KMS-11 (cell line): ENCODE results near the gene FAM241B.

Experiments
- H2AFZ ChIP-seq: fragments of 200-600 bp; sonication (generic); 2 replicates; pipeline ENCODE4 v1.6.1; 2016; ENCODE audit warnings: antibody characterized with exemption, mixed run types, low read depth
- H3K27ac ChIP-seq: fragments of 200-600 bp; sonication (generic); 2 replicates; pipeline ENCODE4 v1.6.1; 2016; ENCODE audit warnings: mild to moderate bottlenecking, mixed run types
- H3K27me3 ChIP-seq: fragments of 200-600 bp; sonication (generic); 2 replicates; pipeline ENCODE4 v1.6.1; 2017; ENCODE audit warnings: mild to moderate bottlenecking, low read depth, mixed run types, moderate library complexity; ENCODE audit not compliant: insufficient read depth
- H3K36me3 ChIP-seq: fragments of 200-600 bp; sonication (generic); 2 replicates; pipeline ENCODE4 v1.6.1; 2017; ENCODE audit warnings: mild to moderate bottlenecking, mixed run types; ENCODE audit not compliant: insufficient read depth
- H3K4me1 ChIP-seq: fragments of 200-600 bp; sonication (generic); 2 replicates; pipeline ENCODE4 v1.6.1; 2016; ENCODE audit warnings: mild to moderate bottlenecking, low read depth, mixed run types; ENCODE audit not compliant: poor library complexity, severe bottlenecking
- H3K4me2 ChIP-seq: fragments of 200-600 bp; sonication (generic); 2 replicates; pipeline ENCODE4 v1.7.0; 2016; ENCODE audit warnings: mild to moderate bottlenecking, mixed run types
- H3K4me3 ChIP-seq: fragments of 200-600 bp; sonication (generic); IDR thresholded peaks from 2 replicates; pipeline ENCODE4 v1.6.1; 2017; ENCODE audit warnings: low read depth, low read length, mixed read lengths; ENCODE audit not compliant: insufficient read depth
- H3K79me2 ChIP-seq: fragments of 200-600 bp; sonication (generic); 2 replicates; pipeline ENCODE4 v1.6.1; 2016; ENCODE audit warnings: low read depth, mixed run types; ENCODE audit not compliant: insufficient read depth
- H3K9ac ChIP-seq: fragments of 200-600 bp; sonication (generic); 2 replicates; pipeline ENCODE4 v1.6.1; 2016; ENCODE audit warnings: mild to moderate bottlenecking, mixed run types
- H4K20me1 ChIP-seq: fragments of 200-600 bp; sonication (generic); 2 replicates; pipeline ENCODE4 v1.6.1; 2016; ENCODE audit warnings: mild to moderate bottlenecking, mixed run types; ENCODE audit not compliant: insufficient read depth
- CTCF ChIP-seq: fragments of 200-600 bp; sonication (generic); conservative IDR thresholded peaks from 2 replicates; pipeline ENCODE4 v1.6.1; 2017; ENCODE audit warnings: low read depth, mild to moderate bottlenecking, antibody characterized with exemption, low read length, moderate library complexity, mixed read lengths

FAM241B gene

GRCh38 chr10:69677985-69678654 is 48.1 kb downstream of the FAM241B start:
- no peak for TF ChIP-seq CTCF
- Histone ChIP-seq H3K4me3 (no peak overlapping the region), H2AFZ (no peak overlapping the region), H3K79me2 (no peaks in the 10 kb centered on the region), H3K9ac (no peak overlapping the region), H3K27me3 (peaks cover 33% of the 10 kb centered on the region), H3K4me2 (no peak overlapping the region), H4K20me1 (no peaks in the 10 kb centered on the region), H3K27ac (no peak overlapping the region), H3K4me1 (no peaks in the 10 kb centered on the region), H3K36me3 (no peaks in the 10 kb centered on the region)

- H3K9ac ChIP-seq = no peak overlapping the region
- no peaks in the 10 kb centered on the region for H4K20me1 ChIP-seq
- no peak overlapping the region for H3K27ac ChIP-seq
- TF ChIP-seq CTCF = no peak
- no peak overlapping the region for H2AFZ ChIP-seq
- H3K4me1 ChIP-seq = no peaks in the 10 kb centered on the region
- no peaks in the 10 kb centered on the region for H3K79me2 ChIP-seq
- H3K4me3 ChIP-seq = no peak overlapping the region
- no peaks in the 10 kb centered on the region for H3K36me3 ChIP-seq
- H3K27me3 ChIP-seq = peaks cover 38% of the 10 kb centered on the region
- no peak overlapping the region for H3K4me2 ChIP-seq
Measured at GRCh38 chr10:69679736-69680135, 49.7 kb downstream of the FAM241B start.

- H3K27me3 ChIP-seq = peaks cover 38% of the 10 kb centered on the region
- H2AFZ ChIP-seq = no peak overlapping the region
- H3K36me3 ChIP-seq = no peaks in the 10 kb centered on the region
Measured at GRCh38 chr10:69680610-69681009, 50.6 kb downstream of the FAM241B start.

GRCh38 chr10:69681436-69681835 is 51.4 kb downstream of the FAM241B start:
- TF ChIP-seq CTCF = no peak
- H3K36me3 ChIP-seq = no peaks in the 10 kb centered on the region
- no peak overlapping the region for H3K4me2 ChIP-seq
- H3K9ac ChIP-seq = no peak overlapping the region
- H3K27me3 ChIP-seq = peaks cover 35% of the 10 kb centered on the region
- H3K4me1 ChIP-seq = no peaks in the 10 kb centered on the region
- H3K79me2 ChIP-seq = no peaks in the 10 kb centered on the region
- no peak overlapping the region for H3K4me3 ChIP-seq
- no peak overlapping the region for H3K27ac ChIP-seq
- H2AFZ ChIP-seq = no peak overlapping the region
- H4K20me1 ChIP-seq = no peaks in the 10 kb centered on the region

More at GRCh38 chr10:69680610-69681009, 50.6 kb downstream of the FAM241B start:
- H3K79me2 ChIP-seq = no peaks in the 10 kb centered on the region
- no peak overlapping the region for H3K27ac ChIP-seq
- no peak overlapping the region for H3K9ac ChIP-seq
- no peaks in the 10 kb centered on the region for H4K20me1 ChIP-seq
- TF ChIP-seq CTCF = no peak
- no peaks in the 10 kb centered on the region for H3K4me1 ChIP-seq
- no peak overlapping the region for H3K4me3 ChIP-seq
- no peak overlapping the region for H3K4me2 ChIP-seq
